ENCODE measurements around the gene CAST. TPM values are rescaled to one million over a fixed set of nuclear protein-coding genes. Genes with fewer than 3 reads are reported as not detected.
A peak's percentile ranks its signal among the peaks of the same experiment; 100 is the strongest.
"Not testable (repeated sequence)": the region's sequence is repeated elsewhere in the genome, so short reads cannot be mapped to it uniquely, and the experiment has no call there.

The CAST gene
- total RNA-seq, 1 donor from 2014 or later: 112 TPM

DNA sequence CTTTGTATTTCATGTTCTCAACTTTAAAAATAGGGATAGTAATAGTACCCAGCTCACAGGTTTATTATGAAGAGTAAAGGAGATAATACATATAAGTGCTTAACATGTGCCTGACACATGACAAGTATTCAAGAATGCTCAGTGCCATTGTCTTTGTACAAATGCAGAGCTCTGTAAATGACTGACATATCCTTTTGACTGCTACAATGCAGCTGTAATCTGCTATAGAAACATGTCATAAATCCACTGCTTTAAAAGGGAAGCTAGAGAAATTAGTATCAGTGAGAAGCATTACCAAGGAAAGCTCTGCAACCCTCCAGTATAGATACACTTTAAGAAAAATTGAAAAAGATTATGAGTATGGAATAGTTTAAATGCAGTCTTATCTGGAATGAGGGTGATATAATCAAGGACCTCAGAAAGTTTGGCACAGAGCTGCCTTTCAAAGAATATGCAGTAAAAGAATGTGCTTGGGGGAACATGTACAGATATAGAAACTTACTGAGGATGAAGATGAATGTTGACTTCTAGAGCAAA lies 127.7 kb downstream of the CAST start:
- Mint-ChIP-seq H3K36me3 (ENCODE audit: low read depth) (peaks cover 60% of the 10 kb centered on the region), H3K27me3 (ENCODE audit: insufficient read depth) (no peaks in the 10 kb centered on the region), H3K4me3 (no peak overlapping the region), H3K9me3 (no peaks in the 10 kb centered on the region), H3K4me1 (ENCODE audit: low read depth) (peaks cover 11% of the 10 kb centered on the region), H3K27ac (peak overlapping the region; percentile 29)
- intact Hi-C loops (cut with micrococcal nuclease): no loop called here
- no peak for DNase-seq (ENCODE audit: low spot score)

DNA sequence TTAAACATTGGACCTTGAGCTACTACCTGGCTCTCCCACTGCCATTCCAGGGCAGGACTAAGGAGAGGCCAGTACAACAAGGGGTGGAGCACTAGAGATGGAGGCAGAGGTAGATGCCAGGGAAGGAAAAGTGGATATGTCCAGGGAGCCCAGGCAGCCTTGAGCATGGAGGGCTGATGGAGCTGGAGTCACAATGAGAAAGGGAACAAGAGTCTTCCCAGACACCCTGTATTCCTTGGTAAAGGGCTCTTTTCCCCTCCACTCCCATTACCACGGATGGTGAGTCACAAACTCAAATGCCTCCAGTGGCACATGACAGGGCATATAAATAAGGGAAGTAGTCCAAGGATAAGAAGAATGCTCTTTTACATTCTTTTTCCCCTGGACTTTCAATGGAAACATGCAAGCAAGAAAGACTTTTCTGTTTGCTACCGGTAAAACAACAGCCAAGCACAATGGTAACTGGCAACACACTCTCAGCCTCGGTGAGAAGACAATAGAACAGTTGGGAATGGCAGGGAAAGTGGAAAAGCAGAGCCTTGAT lies 128.9 kb downstream of the CAST start:
- no peak overlapping the region for H3K27ac Mint-ChIP-seq
- no peak for DNase-seq (ENCODE audit: low spot score)
- no peak overlapping the region for H3K4me3 Mint-ChIP-seq
- peaks cover 22% of the 10 kb centered on the region for H3K4me1 Mint-ChIP-seq (ENCODE audit: low read depth)
- intact Hi-C loops (cut with micrococcal nuclease): no loop called here
- peaks cover 60% of the 10 kb centered on the region for H3K36me3 Mint-ChIP-seq (ENCODE audit: low read depth)
- peaks cover 3% of the 10 kb centered on the region for H3K9me3 Mint-ChIP-seq
- H3K27me3 Mint-ChIP-seq (ENCODE audit: insufficient read depth): no peaks in the 10 kb centered on the region

DNA sequence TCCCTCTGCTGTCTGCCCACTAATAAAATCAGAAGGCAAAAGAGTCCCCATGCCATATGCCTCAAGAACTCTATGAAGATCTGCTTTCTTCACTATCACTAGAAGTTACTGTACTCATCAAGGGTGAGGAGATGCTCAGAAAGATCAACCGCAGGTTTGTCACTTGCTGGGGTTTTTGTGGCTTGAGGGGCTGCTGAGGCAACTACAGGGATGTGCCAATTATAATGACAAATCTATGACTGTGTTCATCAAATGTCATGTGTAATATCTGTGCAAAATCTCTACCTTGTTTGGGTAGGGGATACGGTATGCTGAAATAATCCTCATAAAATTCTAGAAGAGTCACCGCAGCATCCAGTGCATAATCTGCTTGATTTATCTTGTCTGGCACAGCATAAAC lies 132.6 kb downstream of the CAST start:
- intact Hi-C loops (cut with micrococcal nuclease): no loop called here
- peaks cover 28% of the 10 kb centered on the region for H3K4me1 Mint-ChIP-seq (ENCODE audit: low read depth)
- no peak overlapping the region for H3K4me3 Mint-ChIP-seq
- no peaks in the 10 kb centered on the region for H3K27me3 Mint-ChIP-seq (ENCODE audit: insufficient read depth)
- DNase-seq (ENCODE audit: low spot score): no peak
- peaks cover 74% of the 10 kb centered on the region for H3K36me3 Mint-ChIP-seq (ENCODE audit: low read depth)
- H3K27ac Mint-ChIP-seq: peak overlapping the region; percentile 35
- H3K9me3 Mint-ChIP-seq: peaks cover 3% of the 10 kb centered on the region

DNA sequence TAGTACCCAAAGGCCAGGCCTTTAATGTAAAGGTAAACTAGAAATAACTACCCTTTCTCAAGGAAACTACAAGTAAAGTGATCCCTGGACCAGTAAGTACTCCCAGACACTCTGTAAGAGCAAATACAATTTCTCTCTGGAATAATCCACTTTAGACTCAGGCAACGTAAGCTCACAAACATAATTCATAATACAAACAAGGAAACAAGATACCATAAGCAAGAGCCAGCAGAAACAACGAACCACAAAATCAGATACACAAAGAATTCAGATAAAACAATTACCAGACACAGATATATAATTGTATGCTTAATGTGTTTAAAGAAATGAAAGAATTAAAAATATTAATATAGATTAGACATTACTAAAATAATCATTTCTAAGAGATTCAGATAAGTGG lies 133.4 kb downstream of the CAST start:
- intact Hi-C loops (cut with micrococcal nuclease): no loop called here
- Mint-ChIP-seq H3K9me3 (peaks cover 3% of the 10 kb centered on the region), H3K4me3 (no peak overlapping the region), H3K27me3 (ENCODE audit: insufficient read depth) (no peaks in the 10 kb centered on the region), H3K4me1 (ENCODE audit: low read depth) (peaks cover 34% of the 10 kb centered on the region), H3K27ac (no peak overlapping the region), H3K36me3 (ENCODE audit: low read depth) (peaks cover 74% of the 10 kb centered on the region)
- DNase-seq (ENCODE audit: low spot score): no peak

DNA sequence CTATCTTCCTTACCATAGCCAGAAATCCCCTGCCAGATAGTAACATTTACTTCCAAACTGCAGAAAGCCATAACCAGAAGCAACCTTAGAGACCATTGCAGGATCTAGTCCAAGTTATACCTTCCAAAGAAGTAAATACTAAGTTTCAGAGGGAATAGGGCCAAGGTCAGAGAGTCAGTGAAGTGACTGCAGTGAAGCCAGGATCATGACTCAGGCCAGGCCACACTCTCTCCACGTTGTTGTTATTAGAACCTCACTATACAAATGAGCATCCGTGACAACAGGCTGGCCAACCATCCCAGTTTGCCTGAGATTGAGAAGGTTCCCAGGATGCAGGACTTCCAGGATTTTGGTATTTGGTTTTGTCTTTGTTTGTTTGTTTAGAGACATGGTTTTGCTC lies 134.3 kb downstream of the CAST start:
- peaks cover 74% of the 10 kb centered on the region for H3K36me3 Mint-ChIP-seq (ENCODE audit: low read depth)
- H3K4me3 Mint-ChIP-seq: no peak overlapping the region
- H3K4me1 Mint-ChIP-seq (ENCODE audit: low read depth): peaks cover 36% of the 10 kb centered on the region
- intact Hi-C loops (cut with micrococcal nuclease): no loop called here
- DNase-seq (ENCODE audit: low spot score): no peak
- no peaks in the 10 kb centered on the region for H3K27me3 Mint-ChIP-seq (ENCODE audit: insufficient read depth)
- peaks cover 3% of the 10 kb centered on the region for H3K9me3 Mint-ChIP-seq
- H3K27ac Mint-ChIP-seq: no peak overlapping the region

DNA sequence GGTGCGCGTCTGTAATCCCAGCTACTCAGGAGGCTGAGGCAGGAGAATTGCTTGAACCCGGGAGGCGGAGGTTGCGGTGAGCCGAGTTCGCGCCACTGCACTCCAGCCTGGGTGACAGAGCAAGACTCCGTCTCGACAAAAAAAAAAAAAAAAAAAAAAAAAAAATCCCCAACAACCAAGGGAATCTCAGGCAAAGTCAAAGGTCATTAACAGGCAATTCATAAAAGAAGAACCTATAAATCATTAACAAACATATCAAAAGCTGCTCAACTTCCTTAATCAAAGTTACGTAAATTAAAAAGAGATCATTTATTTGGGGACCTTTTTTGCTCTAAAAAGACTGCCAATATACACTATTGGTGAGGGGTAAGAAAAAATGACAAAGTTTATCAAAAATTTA lies 139.5 kb downstream of the CAST start:
- intact Hi-C loops (cut with micrococcal nuclease): not testable (repeated sequence)

DNA sequence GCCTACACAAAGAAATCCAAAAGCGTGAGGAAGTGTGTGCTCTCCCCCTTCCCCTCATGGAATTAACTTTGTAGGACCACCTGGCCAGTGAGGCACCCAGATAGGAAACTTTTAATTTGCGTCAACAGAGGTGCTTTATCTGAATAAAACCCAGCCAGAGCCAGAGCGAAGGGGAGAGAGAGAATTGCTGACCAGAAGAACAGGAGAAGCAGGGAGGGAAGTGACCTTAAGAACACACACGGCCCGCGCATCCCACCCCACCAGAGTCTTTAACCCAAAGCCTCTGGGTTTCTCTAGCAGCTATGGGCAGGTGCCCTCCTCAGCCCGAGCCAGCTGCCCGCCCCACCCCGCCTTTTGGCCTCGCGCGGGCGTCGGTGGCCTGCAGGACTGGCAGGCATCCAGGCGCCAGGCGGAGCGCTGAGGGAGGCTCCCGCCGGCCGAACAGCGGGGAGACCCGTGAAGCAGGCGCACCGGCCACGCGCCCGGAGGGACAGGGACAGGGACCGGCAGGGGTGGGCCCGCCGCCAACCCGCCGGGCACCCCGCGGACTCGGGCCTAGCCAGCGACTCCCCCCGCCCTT lies 145.0 kb downstream of the CAST start:
- Mint-ChIP-seq H3K4me1 (ENCODE audit: low read depth) (peaks cover 81% of the 10 kb centered on the region), H3K36me3 (ENCODE audit: low read depth) (peaks cover 34% of the 10 kb centered on the region), H3K27me3 (ENCODE audit: insufficient read depth) (no peaks in the 10 kb centered on the region), H3K27ac (peak overlapping the region; percentile 95), H3K4me3 (peak overlapping the region; percentile 99), H3K9me3 (no peaks in the 10 kb centered on the region)
- intact Hi-C loops (cut with micrococcal nuclease): loop anchor here (1.0 to 5.0 kb wide), 4 partner anchors 89 to 845 kb away; partner anchors contain the start of genes ELL2 and RIOK2
- no peak for DNase-seq (ENCODE audit: low spot score)

More for the DNA sequence above, 139.5 kb downstream of the CAST start:
- Mint-ChIP-seq H3K4me1 (ENCODE audit: low read depth) (peaks cover 57% of the 10 kb centered on the region), H3K36me3 (ENCODE audit: low read depth) (peaks cover 69% of the 10 kb centered on the region)
- H3K27me3 Mint-ChIP-seq (ENCODE audit: insufficient read depth); H3K9me3 Mint-ChIP-seq; H3K4me3 Mint-ChIP-seq; H3K27ac Mint-ChIP-seq; DNase-seq (ENCODE audit: low spot score): not testable (repeated sequence)

DNA sequence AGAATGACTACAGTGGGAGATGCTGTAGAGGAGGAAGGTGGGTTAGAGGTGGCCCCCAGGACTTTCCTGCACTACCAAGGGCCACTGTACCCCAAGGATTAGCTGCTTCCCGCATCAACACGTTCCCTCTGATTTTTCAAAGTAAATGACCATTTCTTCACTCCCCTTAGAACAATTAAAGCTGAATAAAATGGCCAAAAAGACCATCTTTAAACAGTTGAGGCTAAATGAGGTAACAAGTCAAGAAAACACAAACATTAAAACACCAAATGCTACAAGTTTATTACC lies 146.3 kb downstream of the CAST start:
- H3K27ac Mint-ChIP-seq: peak overlapping the region; percentile 100
- peaks cover 79% of the 10 kb centered on the region for H3K4me1 Mint-ChIP-seq (ENCODE audit: low read depth)
- peaks cover 25% of the 10 kb centered on the region for H3K36me3 Mint-ChIP-seq (ENCODE audit: low read depth)
- intact Hi-C loops (cut with micrococcal nuclease): loop anchor here (1.0 to 5.0 kb wide), 6 partner anchors 8 to 846 kb away; partner anchors contain the start of genes CAST and ELL2
- no peaks in the 10 kb centered on the region for H3K9me3 Mint-ChIP-seq
- DNase-seq (ENCODE audit: low spot score): no peak
- no peaks in the 10 kb centered on the region for H3K27me3 Mint-ChIP-seq (ENCODE audit: insufficient read depth)
- peak overlapping the region; percentile 99 for H3K4me3 Mint-ChIP-seq

DNA sequence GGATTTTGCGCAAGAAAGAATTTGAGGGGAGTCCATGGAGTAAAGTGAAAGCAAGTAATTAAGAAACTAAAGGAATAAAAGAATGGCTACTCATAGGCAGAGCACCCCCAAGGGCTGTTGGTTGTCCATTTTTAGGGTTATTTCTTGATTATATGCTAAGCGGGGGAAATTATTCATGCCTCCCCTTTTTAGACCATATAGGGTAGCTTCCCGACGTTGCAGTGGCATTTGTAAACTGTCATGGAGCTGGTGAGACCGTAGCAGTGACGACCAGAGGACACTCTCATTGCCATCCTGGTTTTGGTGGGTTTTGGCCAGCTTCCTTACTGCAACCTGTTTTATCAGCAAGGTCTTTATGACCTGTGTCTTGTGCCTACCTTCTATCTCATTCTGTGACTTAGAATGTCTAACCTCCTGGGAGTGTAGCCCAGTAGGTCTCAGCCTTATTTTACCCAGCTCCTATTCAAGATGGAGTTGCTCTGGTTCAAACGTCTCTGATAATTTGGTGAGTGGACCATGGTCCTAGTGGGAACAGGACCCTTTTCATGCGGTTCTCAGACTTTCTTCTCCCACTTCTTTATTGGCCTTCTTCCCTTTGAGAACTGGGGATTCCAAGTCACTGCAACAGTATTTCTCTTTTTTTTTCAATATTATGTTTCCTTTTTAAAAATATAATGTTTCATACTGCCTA lies 146.8 kb downstream of the CAST start:
- DNase-seq (ENCODE audit: low spot score): no peak
- intact Hi-C loops (cut with micrococcal nuclease): loop anchor here (1.0 to 5.0 kb wide), 6 partner anchors 7 to 847 kb away; partner anchors contain the start of genes CAST and ELL2
- Mint-ChIP-seq H3K27ac (peak overlapping the region; percentile 100), H3K9me3 (no peaks in the 10 kb centered on the region), H3K36me3 (ENCODE audit: low read depth) (peaks cover 21% of the 10 kb centered on the region), H3K27me3 (ENCODE audit: insufficient read depth) (no peaks in the 10 kb centered on the region), H3K4me3 (peak overlapping the region; percentile 99), H3K4me1 (ENCODE audit: low read depth) (peaks cover 76% of the 10 kb centered on the region)

DNA sequence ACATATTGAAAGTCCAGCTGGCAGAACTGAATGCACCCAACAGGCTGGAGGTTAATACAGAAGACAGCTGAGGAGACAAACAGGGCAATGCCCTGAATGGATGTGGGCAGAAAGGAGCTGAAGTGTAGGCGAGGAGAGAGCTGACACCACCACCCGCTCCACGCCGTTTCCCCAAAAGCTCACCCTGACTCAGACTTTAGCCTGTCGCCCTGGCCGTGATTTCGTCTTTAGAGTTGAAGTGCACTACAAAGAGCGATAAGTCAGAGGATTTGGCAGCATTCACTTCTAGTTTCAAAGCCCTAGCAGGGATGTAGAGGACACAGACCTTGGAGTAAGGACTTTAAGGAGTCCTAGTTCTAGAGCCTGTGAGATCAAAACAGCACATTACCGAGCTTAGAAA lies 147.7 kb downstream of the CAST start:
- no peaks in the 10 kb centered on the region for H3K9me3 Mint-ChIP-seq
- H3K27me3 Mint-ChIP-seq (ENCODE audit: insufficient read depth): no peaks in the 10 kb centered on the region
- H3K27ac Mint-ChIP-seq: peak overlapping the region; percentile 79
- peaks cover 17% of the 10 kb centered on the region for H3K36me3 Mint-ChIP-seq (ENCODE audit: low read depth)
- H3K4me1 Mint-ChIP-seq (ENCODE audit: low read depth): peaks cover 77% of the 10 kb centered on the region
- intact Hi-C loops (cut with micrococcal nuclease): loop anchor here (1.0 to 5.0 kb wide), 3 partner anchors 59 to 848 kb away; partner anchors contain the start of gene ELL2
- peak overlapping the region; percentile 49 for H3K4me3 Mint-ChIP-seq
- peak; percentile 17 for DNase-seq (ENCODE audit: low spot score)

DNA sequence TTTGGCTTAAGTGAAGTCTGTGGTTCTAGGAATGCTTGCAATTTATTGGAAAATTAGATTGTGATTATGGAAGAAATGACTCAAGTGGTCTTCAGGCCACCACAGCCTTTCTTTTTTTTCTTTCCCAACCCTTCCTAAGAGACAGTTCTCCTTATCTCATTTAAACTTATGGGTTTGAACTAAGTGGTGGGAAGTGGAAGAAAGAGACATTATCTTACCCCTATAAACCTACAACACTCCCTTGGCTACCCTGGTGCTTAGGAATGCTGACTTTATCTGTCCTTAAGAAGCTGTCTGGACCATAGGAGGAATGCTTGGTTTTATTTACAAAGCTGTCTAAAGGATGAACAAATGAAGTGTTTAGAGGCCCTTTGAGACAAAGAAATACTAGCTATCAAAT lies 150.7 kb downstream of the CAST start:
- no peaks in the 10 kb centered on the region for H3K27me3 Mint-ChIP-seq (ENCODE audit: insufficient read depth)
- intact Hi-C loops (cut with micrococcal nuclease): no loop called here
- H3K4me1 Mint-ChIP-seq (ENCODE audit: low read depth): peaks cover 81% of the 10 kb centered on the region
- DNase-seq (ENCODE audit: low spot score): no peak
- no peaks in the 10 kb centered on the region for H3K36me3 Mint-ChIP-seq (ENCODE audit: low read depth)
- no peaks in the 10 kb centered on the region for H3K9me3 Mint-ChIP-seq
- peak overlapping the region; percentile 25 for H3K27ac Mint-ChIP-seq
- H3K4me3 Mint-ChIP-seq: no peak overlapping the region

DNA sequence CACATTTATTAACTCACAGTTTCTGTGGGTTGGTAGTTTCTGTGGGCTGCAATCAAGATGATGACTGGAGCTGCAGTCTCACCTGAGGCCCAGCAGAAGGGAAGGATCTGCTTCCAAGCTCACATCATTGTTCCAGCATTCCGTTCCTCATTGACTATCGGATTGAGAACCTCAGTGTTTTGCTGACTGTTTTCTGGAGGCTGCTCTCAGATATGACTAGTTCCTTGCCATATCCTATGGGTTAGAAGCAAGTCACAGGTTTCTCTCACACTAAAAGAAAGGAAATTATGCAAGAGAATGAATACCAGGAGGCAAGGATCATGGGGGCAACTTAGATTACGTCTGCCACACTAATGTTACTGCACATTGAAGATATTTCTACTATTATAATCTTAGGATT lies 151.9 kb downstream of the CAST start:
- intact Hi-C loops (cut with micrococcal nuclease): no loop called here

DNA sequence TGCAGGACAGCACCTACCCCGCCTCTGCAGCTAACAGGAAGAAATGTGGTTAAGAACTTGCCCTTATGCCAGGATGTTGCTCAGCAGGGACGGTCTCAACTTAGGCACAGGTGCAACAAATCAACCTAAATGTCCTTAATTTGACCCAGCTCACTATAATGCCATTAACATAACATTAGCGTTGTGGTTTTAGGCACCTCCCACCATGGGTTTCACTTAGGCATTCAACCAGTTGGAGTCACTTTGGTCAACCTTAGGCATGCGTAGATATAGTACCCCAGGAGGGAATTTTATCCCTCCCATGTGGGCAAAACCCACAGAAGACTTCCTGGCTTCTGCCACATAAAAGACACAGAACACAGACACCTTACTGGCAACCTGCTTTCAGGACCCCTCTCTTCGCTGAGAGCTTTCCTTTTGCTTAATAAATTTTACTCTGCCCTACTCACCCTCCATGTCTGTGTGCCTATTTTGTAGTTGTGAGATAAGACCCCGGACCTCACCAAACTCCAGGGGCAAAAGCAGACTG lies 154.3 kb downstream of the CAST start:
- peak; percentile 37 for DNase-seq (ENCODE audit: low spot score)
- Mint-ChIP-seq H3K27ac (peak overlapping the region; percentile 82), H3K27me3 (ENCODE audit: insufficient read depth) (peaks cover 2% of the 10 kb centered on the region), H3K4me1 (ENCODE audit: low read depth) (peaks cover 66% of the 10 kb centered on the region), H3K36me3 (ENCODE audit: low read depth) (peaks cover 3% of the 10 kb centered on the region), H3K4me3 (peak overlapping the region; percentile 77), H3K9me3 (no peaks in the 10 kb centered on the region)
- intact Hi-C loops (cut with micrococcal nuclease): loop anchor here (1.0 to 2.0 kb wide), 2 partner anchors 8 to 60 kb away; partner anchors contain the start of gene ERAP2

More for the DNA sequence above, 151.9 kb downstream of the CAST start:
- no peak overlapping the region for H3K4me3 Mint-ChIP-seq
- peaks cover 79% of the 10 kb centered on the region for H3K4me1 Mint-ChIP-seq (ENCODE audit: low read depth)
- no peak for DNase-seq (ENCODE audit: low spot score)
- no peak overlapping the region for H3K27ac Mint-ChIP-seq
- no peaks in the 10 kb centered on the region for H3K9me3 Mint-ChIP-seq
- H3K27me3 Mint-ChIP-seq (ENCODE audit: insufficient read depth): no peaks in the 10 kb centered on the region
- H3K36me3 Mint-ChIP-seq (ENCODE audit: low read depth): peaks cover 1% of the 10 kb centered on the region
